Measurements from ENCODE around the gene GET3. TPM values are rescaled to one million over a fixed set of nuclear protein-coding genes. Genes with fewer than 3 reads are reported as not detected.

GET3 gene
- total RNA-seq, 1 experiment from 2014 or later = 110 TPM

- no peak overlapping the region for H3K27ac Mint-ChIP-seq
- peaks cover 6% of the 10 kb centered on the region for H3K4me1 Mint-ChIP-seq
- TF ChIP-seq JAZF1 (CRISPR knock-in tag; IDR thresholded peaks at IDR 0.05) (no peak), USF2 (CRISPR knock-in tag; IDR thresholded peaks at IDR 0.05) (no peak), SMAD3 (CRISPR knock-in tag; IDR thresholded peaks at IDR 0.05; ENCODE audit: borderline replicate concordance) (no peak), ZNF396 (CRISPR knock-in tag; IDR thresholded peaks at IDR 0.05; ENCODE audit: borderline replicate concordance) (no peak), CBFB (CRISPR knock-in tag; IDR thresholded peaks at IDR 0.05; ENCODE audit: low read depth) (no peak), ZNF416 (CRISPR knock-in tag; IDR thresholded peaks at IDR 0.05) (no peak), GRHL2 (CRISPR knock-in tag; IDR thresholded peaks at IDR 0.05; ENCODE audit: insufficient replicate concordance, severe bottlenecking) (no peak), FOXP4 (CRISPR knock-in tag; IDR thresholded peaks at IDR 0.05) (no peak), TEAD4 (CRISPR knock-in tag; IDR thresholded peaks at IDR 0.05) (no peak), KAT7 (CRISPR knock-in tag; IDR thresholded peaks at IDR 0.05; ENCODE audit: borderline replicate concordance) (no peak), CDX4 (CRISPR knock-in tag; IDR thresholded peaks at IDR 0.05; ENCODE audit: borderline replicate concordance) (no peak), CREB1 (CRISPR knock-in tag; IDR thresholded peaks at IDR 0.05) (no peak), ESRRA (CRISPR knock-in tag; IDR thresholded peaks at IDR 0.05; ENCODE audit: borderline replicate concordance) (no peak), HMGA2 (CRISPR knock-in tag; IDR thresholded peaks at IDR 0.05) (no peak), ZNF671 (CRISPR knock-in tag; IDR thresholded peaks at IDR 0.05) (no peak), NR3C1 (CRISPR knock-in tag; conservative IDR thresholded peaks at IDR 0.05; ENCODE audit: low read depth) (no peak), ZMAT4 (CRISPR knock-in tag; IDR thresholded peaks at IDR 0.05) (no peak)
- H3K27me3 Mint-ChIP-seq (ENCODE audit: low read depth) = no peaks in the 10 kb centered on the region; the same call in 1 of the 2 replicates
- ChIA-PET CTCF (no interaction called here), POLR2A (no interaction called here)
- H3K36me3 Mint-ChIP-seq = peaks cover 58% of the 10 kb centered on the region
- no peak for DNase-seq (ENCODE audit: low spot score)
- no peaks in the 10 kb centered on the region for H3K9me3 Mint-ChIP-seq
- no peak for ATAC-seq
- no peak overlapping the region for H3K4me3 Mint-ChIP-seq
Observed at GRCh38 chr19:12701596-12702282, 35.6 kb upstream of the GET3 start.

GRCh38 chr19:12703046-12703445, 34.3 kb upstream of the GET3 start:
- POLR2A ChIA-PET = interaction anchor here (0.7 kb wide), 1 partner anchor 16 kb away, joined by 3 read pairs; the partner anchor contains the start of gene GNG14
- H3K4me3 Mint-ChIP-seq = no peak overlapping the region
- TF ChIP-seq TEAD4 (CRISPR knock-in tag; IDR thresholded peaks at IDR 0.05) = no peak
- no peak for TF ChIP-seq E2F1 (CRISPR knock-in tag; IDR thresholded peaks at IDR 0.05)
- TF ChIP-seq ZNF532 (CRISPR knock-in tag; IDR thresholded peaks at IDR 0.05; ENCODE audit: borderline replicate concordance) = no peak
- peak; percentile 82 for TF ChIP-seq NFYB (CRISPR knock-in tag; conservative IDR thresholded peaks at IDR 0.05; ENCODE audit: low read depth)
- H3K4me1 Mint-ChIP-seq = peaks cover 4% of the 10 kb centered on the region
- peak; percentile 88 for DNase-seq (ENCODE audit: low spot score)
- peak; percentile 96 for ATAC-seq
- H3K27ac Mint-ChIP-seq = peak overlapping the region; percentile 94
- no peaks in the 10 kb centered on the region for H3K9me3 Mint-ChIP-seq
- no peaks in the 10 kb centered on the region; the same call in 1 of the 2 replicates for H3K27me3 Mint-ChIP-seq (ENCODE audit: low read depth)
- CTCF ChIA-PET = interaction anchor here (0.6 to 2.4 kb wide), 10 partner anchors 14 to 144 kb away, joined by 3 to 11 read pairs (median 6); no protein-coding TSS in a partner anchor
- peaks cover 63% of the 10 kb centered on the region for H3K36me3 Mint-ChIP-seq
